Measurements from ENCODE around the gene VSIG10. TPM values are rescaled to one million over a fixed set of nuclear protein-coding genes. Genes with fewer than 3 reads are reported as not detected.
"Not testable (repeated sequence)": the region's sequence is repeated elsewhere in the genome, so short reads cannot be mapped to it uniquely, and the experiment has no call there.

VSIG10 gene
- total and polyA plus RNA-seq, 2 donors (not counting 1 experiment from before 2014, with no cell fraction given) = 9.1 to 31.7 TPM

GRCh38 chr12:118023301-118023860, 80.4 kb downstream of the VSIG10 start:
- peaks cover 11% of the 10 kb centered on the region for H3K36me3 ChIP-seq (ENCODE audit: control insufficient read depth, insufficient read depth, low read length)
- TF ChIP-seq EZH2 (IDR thresholded peaks at IDR 0.05; ENCODE audit: low read length, missing control alignments) = no peak
- H3K9me3 ChIP-seq (ENCODE audit: control insufficient read depth, insufficient read depth, low read depth, low read length) = no peaks in the 10 kb centered on the region
- DNase-seq (ENCODE audit: low read depth in 2 of 2) = no peak
- no peak overlapping the region for H3K4me3 ChIP-seq (replicated peaks in 1 of 4; ENCODE audit: control extremely low read depth in 1 of 4, insufficient read depth in 1 of 4, low read depth in 3 of 4, low read length in 4 of 4)
- no peak overlapping the region for H2AFZ ChIP-seq (ENCODE audit: low read length)
- no peak overlapping the region for H3K9ac ChIP-seq (ENCODE audit: insufficient read depth, low read length)
- no peaks in the 10 kb centered on the region for H3K79me2 ChIP-seq (ENCODE audit: control insufficient read depth, insufficient read depth, low read length)
- no peaks in the 10 kb centered on the region for H3K27me3 ChIP-seq (ENCODE audit: control insufficient read depth, insufficient read depth, low read length)
- no peak overlapping the region for H3K27ac ChIP-seq (ENCODE audit: insufficient read depth, low read length)
- no peaks in the 10 kb centered on the region for H4K20me1 ChIP-seq (ENCODE audit: control insufficient read depth, extremely low read depth, insufficient read depth, low read length)
- no peaks in the 10 kb centered on the region for H3K4me1 ChIP-seq (ENCODE audit: control insufficient read depth, extremely low read depth, insufficient read depth, low read length)
- H3K4me2 ChIP-seq (ENCODE audit: extremely low read depth, insufficient read depth, low read length) = no peak overlapping the region

- no peak overlapping the region for H3K27ac ChIP-seq (ENCODE audit: insufficient read depth, low read length)
- no peak overlapping the region for H2AFZ ChIP-seq (ENCODE audit: low read length)
- H3K9ac ChIP-seq (ENCODE audit: insufficient read depth, low read length) = no peak overlapping the region
- no peak overlapping the region for H3K4me3 ChIP-seq (replicated peaks in 1 of 4; ENCODE audit: control extremely low read depth in 1 of 4, insufficient read depth in 1 of 4, low read depth in 3 of 4, low read length in 4 of 4)
- H3K4me2 ChIP-seq (ENCODE audit: extremely low read depth, insufficient read depth, low read length) = no peak overlapping the region
- no peak for DNase-seq (ENCODE audit: low read depth in 2 of 2)
- H3K9me3 ChIP-seq (ENCODE audit: control insufficient read depth, insufficient read depth, low read depth, low read length) = no peaks in the 10 kb centered on the region
- no peaks in the 10 kb centered on the region for H3K4me1 ChIP-seq (ENCODE audit: control insufficient read depth, extremely low read depth, insufficient read depth, low read length)
- no peaks in the 10 kb centered on the region for H3K27me3 ChIP-seq (ENCODE audit: control insufficient read depth, insufficient read depth, low read length)
- no peaks in the 10 kb centered on the region for H4K20me1 ChIP-seq (ENCODE audit: control insufficient read depth, extremely low read depth, insufficient read depth, low read length)
- TF ChIP-seq CTCF (conservative IDR thresholded peaks at IDR 0.05 in 1 of 2, IDR thresholded peaks at IDR 0.05 in 1 of 2; ENCODE audit: low read depth in 1 of 2, low read length in 2 of 2) (no peak), EZH2 (IDR thresholded peaks at IDR 0.05; ENCODE audit: low read length, missing control alignments) (no peak)
- H3K79me2 ChIP-seq (ENCODE audit: control insufficient read depth, insufficient read depth, low read length) = peaks cover 7% of the 10 kb centered on the region
- peaks cover 11% of the 10 kb centered on the region for H3K36me3 ChIP-seq (ENCODE audit: control insufficient read depth, insufficient read depth, low read length)
Measured at GRCh38 chr12:118022728-118023109, 81.1 kb downstream of the VSIG10 start.

- not testable (repeated sequence) for H2AFZ ChIP-seq (ENCODE audit: low read length); H3K4me2 ChIP-seq (ENCODE audit: extremely low read depth, insufficient read depth, low read length); DNase-seq (ENCODE audit: low read depth in 2 of 2); H3K27me3 ChIP-seq (ENCODE audit: control insufficient read depth, insufficient read depth, low read length); H3K27ac ChIP-seq (ENCODE audit: insufficient read depth, low read length); H3K4me1 ChIP-seq (ENCODE audit: control insufficient read depth, extremely low read depth, insufficient read depth, low read length); H3K9me3 ChIP-seq (ENCODE audit: control insufficient read depth, insufficient read depth, low read depth, low read length); H3K4me3 ChIP-seq (replicated peaks in 1 of 4; ENCODE audit: control extremely low read depth in 1 of 4, insufficient read depth in 1 of 4, low read depth in 3 of 4, low read length in 4 of 4); H3K9ac ChIP-seq (ENCODE audit: insufficient read depth, low read length); H4K20me1 ChIP-seq (ENCODE audit: control insufficient read depth, extremely low read depth, insufficient read depth, low read length)
- Histone ChIP-seq H3K36me3 (ENCODE audit: control insufficient read depth, insufficient read depth, low read length) (peaks cover 11% of the 10 kb centered on the region), H3K79me2 (ENCODE audit: control insufficient read depth, insufficient read depth, low read length) (peaks cover 12% of the 10 kb centered on the region)
Measured at GRCh38 chr12:118022097-118022727, 81.6 kb downstream of the VSIG10 start.

GRCh38 chr12:118020036-118020435, 83.8 kb downstream of the VSIG10 start:
- Histone ChIP-seq H3K36me3 (ENCODE audit: control insufficient read depth, insufficient read depth, low read length) (peaks cover 6% of the 10 kb centered on the region), H3K4me2 (ENCODE audit: extremely low read depth, insufficient read depth, low read length) (no peak overlapping the region), H3K9ac (ENCODE audit: insufficient read depth, low read length) (no peak overlapping the region), H3K79me2 (ENCODE audit: control insufficient read depth, insufficient read depth, low read length) (peaks cover 18% of the 10 kb centered on the region), H3K27ac (ENCODE audit: insufficient read depth, low read length) (no peak overlapping the region), H2AFZ (ENCODE audit: low read length) (no peak overlapping the region), H4K20me1 (ENCODE audit: control insufficient read depth, extremely low read depth, insufficient read depth, low read length) (no peaks in the 10 kb centered on the region), H3K9me3 (ENCODE audit: control insufficient read depth, insufficient read depth, low read depth, low read length) (no peaks in the 10 kb centered on the region), H3K4me1 (ENCODE audit: control insufficient read depth, extremely low read depth, insufficient read depth, low read length) (no peaks in the 10 kb centered on the region), H3K27me3 (ENCODE audit: control insufficient read depth, insufficient read depth, low read length) (no peaks in the 10 kb centered on the region), H3K4me3 (replicated peaks in 1 of 4; ENCODE audit: control extremely low read depth in 1 of 4, insufficient read depth in 1 of 4, low read depth in 3 of 4, low read length in 4 of 4) (no peak overlapping the region)
- TF ChIP-seq EZH2 (IDR thresholded peaks at IDR 0.05; ENCODE audit: low read length, missing control alignments) (no peak), CTCF (conservative IDR thresholded peaks at IDR 0.05 in 1 of 2, IDR thresholded peaks at IDR 0.05 in 1 of 2; ENCODE audit: low read depth in 1 of 2, low read length in 2 of 2) (no peak)
- no peak for DNase-seq (ENCODE audit: low read depth in 2 of 2)
